Hippocampal formation (tissue), 2 donors: ENCODE measurements around the gene WSB1.
"Not testable (repeated sequence)": the region's sequence is repeated elsewhere in the genome, so short reads cannot be mapped to it uniquely, and the experiment has no call there.

Source experiments
- DNase-seq, 2 donors: peaks; one replicate each; lab custom pipeline; 2025; lab: John Stamatoyannopoulos, UW

WSB1 gene

GRCh38 chr17:27279132-27279531, 14.8 kb upstream of the WSB1 start:
- not testable (repeated sequence) for DNase-seq

- DNase-seq: no peak
Measured at GRCh38 chr17:27280527-27280926, 13.4 kb upstream of the WSB1 start.

- no peak for DNase-seq
Measured at GRCh38 chr17:27281438-27281837, 12.5 kb upstream of the WSB1 start.

- DNase-seq: no peak
Measured at GRCh38 chr17:27282054-27282551, 11.8 kb upstream of the WSB1 start.

GRCh38 chr17:27283060-27283459, 10.9 kb upstream of the WSB1 start:
- no peak for DNase-seq

GRCh38 chr17:27283751-27284150, 10.2 kb upstream of the WSB1 start:
- no peak for DNase-seq

GRCh38 chr17:27284811-27285415, 9.0 kb upstream of the WSB1 start:
- no peak for DNase-seq

GRCh38 chr17:27285516-27285915, 8.4 kb upstream of the WSB1 start:
- DNase-seq: no peak

- DNase-seq: no peak
Measured at GRCh38 chr17:27288183-27288582, 5.7 kb upstream of the WSB1 start.

- no peak for DNase-seq
Measured at GRCh38 chr17:27289856-27290255, 4.1 kb upstream of the WSB1 start.

- no peak for DNase-seq
Measured at GRCh38 chr17:27290916-27291598, 2.9 kb upstream of the WSB1 start.

GRCh38 chr17:27293359-27293897, 486 bp upstream of the WSB1 start:
- no peak for DNase-seq

- DNase-seq: peak in 1 of 2 donors; percentile 58
Measured at GRCh38 chr17:27294689-27295630, 1.0 kb downstream of the WSB1 start.

GRCh38 chr17:27295945-27296344, 2.0 kb downstream of the WSB1 start:
- DNase-seq: no peak

GRCh38 chr17:27296428-27296979, 2.6 kb downstream of the WSB1 start:
- DNase-seq: no peak

GRCh38 chr17:27299384-27300049, 5.6 kb downstream of the WSB1 start:
- DNase-seq: no peak

- no peak for DNase-seq
Measured at GRCh38 chr17:27303734-27304133, 9.8 kb downstream of the WSB1 start.

GRCh38 chr17:27306276-27306835, 12.4 kb downstream of the WSB1 start:
- no peak for DNase-seq

- no peak for DNase-seq
Measured at GRCh38 chr17:27310565-27311110, 16.7 kb downstream of the WSB1 start.

- no peak for DNase-seq
Measured at GRCh38 chr17:27313301-27313700, 19.4 kb downstream of the WSB1 start.

- no peak for DNase-seq
Measured at GRCh38 chr17:27315322-27315721, 21.4 kb downstream of the WSB1 start.
